ENCODE data around the gene KLHL1.

Gene KLHL1

DNA sequence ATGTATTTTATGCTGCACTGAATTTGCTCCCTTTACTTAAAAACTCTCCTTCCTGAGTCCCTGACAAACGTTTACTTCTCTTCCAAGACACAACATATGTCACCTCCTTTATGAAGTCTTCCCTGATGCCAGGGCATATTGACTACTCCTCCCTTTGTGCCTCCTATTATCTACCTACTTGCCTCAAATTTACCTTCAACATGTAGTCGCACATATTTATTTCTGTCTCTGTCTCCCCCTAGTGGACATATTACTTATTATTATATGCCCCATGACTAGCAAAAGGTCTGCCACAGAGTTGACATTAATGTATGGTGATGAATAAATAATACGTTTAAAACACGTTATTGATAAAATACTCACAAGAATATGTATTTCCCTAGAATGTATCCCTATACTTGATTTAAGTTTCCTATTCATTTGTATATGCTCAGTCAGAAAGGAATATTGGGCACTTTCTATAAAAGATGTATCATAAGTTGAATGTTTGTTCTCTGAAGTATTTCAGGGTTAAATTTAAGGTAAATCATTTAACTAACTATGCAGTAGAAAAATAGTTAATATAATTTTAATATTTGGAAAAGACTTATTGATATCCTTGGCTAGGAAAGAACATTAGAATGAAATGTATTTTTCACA lies 250.9 kb downstream of the KLHL1 start:
- peak in 1 of 2 donors; percentile 6 for DNase-seq

DNA sequence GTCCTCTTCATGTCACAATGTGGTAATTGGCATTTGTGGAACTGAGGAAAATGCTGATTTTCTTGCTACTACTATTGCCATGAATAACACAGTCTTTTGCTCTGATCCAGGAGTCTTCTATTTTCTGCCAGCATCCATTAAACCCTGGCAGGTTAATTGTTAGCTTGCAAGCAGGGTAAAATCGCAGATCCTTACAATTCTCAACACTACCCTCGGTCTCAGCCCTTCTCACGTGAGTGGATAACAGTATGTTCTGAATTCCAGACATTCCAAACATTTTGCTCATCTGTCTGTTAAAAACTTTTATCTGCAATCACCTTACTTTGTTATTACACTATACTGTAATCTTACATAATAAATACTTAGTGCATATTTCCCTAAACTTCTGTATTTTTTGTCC lies 251.9 kb downstream of the KLHL1 start:
- DNase-seq, result no peak

DNA sequence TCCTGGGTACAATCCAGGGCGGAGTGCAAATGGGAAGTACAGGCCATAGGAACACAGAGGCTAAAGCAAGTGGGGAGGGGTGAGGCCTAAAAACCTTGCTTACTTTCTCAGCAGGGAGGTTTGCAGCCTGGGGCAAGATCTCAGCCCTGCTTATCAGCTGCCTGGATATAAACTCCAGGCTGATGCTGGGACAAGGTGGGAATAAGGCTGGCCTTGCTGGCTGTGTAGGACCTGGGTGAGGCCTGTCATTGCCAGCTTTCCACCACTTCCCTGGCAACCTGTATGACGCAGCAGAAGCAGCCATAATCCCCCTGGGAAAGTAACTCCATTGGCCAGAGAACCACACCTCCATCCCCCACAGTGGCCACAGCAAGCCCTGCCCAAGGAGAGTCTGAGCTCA lies 279.7 kb downstream of the KLHL1 start:
- no peak for DNase-seq

DNA sequence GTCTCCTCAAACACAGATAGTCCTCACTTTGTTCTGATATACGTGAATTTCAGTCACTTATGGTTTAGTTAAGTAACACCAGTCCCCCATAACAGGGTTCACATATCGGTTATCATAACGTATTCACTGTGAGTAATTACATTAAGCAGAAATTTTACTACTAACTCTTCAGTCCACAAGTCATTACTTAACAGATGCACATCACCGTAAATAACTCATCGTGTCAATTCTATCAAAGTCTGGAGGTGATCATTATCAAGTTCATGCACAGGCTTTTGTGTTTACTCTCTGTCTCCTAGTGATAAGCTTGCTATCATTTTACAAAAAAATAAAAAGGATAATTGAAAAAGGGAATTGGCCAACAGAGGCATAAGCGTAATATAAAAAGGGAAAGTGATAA lies 288.1 kb downstream of the KLHL1 start:
- no peak for DNase-seq

DNA sequence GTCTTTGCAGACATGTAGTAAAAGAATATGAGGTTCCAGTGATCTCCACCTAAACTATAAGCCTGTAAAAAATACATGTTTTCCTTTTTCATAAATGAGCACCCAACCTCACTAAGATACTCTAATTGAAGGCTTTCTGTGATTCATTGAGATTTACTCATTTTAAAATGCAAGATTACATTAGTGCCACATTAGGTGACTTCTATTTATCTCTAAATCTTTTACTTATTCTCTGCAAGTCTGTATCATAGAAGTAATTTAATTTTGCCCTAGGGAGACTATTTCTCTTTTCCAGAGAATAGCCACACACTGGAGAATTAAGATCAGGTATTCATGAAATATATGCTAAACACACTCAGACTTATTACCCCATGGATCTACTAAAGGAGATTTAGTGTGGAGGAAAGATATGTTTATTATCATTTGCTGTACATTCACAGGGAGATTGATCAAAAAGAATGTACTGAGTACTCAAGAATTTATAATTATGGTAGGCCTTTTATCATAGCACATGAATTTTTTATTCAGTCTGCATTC lies 290.9 kb downstream of the KLHL1 start:
- DNase-seq, result no peak

DNA sequence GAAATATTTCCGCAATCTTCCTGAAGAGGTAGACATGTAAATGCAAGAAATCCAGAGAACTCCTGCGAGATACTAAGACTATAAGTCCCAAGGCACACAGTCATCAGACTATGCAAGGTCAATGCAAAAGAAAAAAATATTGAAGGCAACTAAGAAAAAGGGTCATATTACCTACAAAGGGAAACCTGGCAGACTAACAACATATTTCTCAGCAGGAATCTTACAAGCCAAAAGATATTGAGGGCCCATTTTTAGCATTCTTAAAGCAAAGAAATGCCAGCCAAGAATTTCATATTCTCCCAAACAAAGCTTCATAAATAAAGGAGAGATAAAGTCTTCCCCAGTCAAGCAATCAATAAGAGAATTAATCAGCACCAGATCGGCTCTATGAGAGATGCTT lies 299.1 kb downstream of the KLHL1 start:
- no peak for DNase-seq

DNA sequence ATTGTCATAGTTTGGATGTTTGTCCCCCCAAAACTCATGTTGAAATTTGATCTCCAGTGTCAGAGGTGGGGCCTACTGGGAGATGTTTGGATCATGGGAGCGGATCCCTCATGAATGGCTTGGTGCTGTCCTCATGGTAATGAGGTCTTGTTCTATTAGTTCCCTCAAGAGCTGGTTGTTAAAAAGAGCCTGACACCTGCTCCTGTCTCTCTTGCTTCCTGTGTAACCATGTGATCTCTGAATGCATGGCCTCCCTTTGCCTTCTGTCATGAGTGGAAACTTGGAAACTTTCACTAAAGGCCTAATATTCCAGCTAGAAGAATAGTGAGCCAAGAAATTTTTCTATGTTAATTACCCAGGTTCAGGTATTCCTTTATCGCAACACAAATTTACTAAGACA lies 312.0 kb downstream of the KLHL1 start:
- DNase-seq, result no peak

DNA sequence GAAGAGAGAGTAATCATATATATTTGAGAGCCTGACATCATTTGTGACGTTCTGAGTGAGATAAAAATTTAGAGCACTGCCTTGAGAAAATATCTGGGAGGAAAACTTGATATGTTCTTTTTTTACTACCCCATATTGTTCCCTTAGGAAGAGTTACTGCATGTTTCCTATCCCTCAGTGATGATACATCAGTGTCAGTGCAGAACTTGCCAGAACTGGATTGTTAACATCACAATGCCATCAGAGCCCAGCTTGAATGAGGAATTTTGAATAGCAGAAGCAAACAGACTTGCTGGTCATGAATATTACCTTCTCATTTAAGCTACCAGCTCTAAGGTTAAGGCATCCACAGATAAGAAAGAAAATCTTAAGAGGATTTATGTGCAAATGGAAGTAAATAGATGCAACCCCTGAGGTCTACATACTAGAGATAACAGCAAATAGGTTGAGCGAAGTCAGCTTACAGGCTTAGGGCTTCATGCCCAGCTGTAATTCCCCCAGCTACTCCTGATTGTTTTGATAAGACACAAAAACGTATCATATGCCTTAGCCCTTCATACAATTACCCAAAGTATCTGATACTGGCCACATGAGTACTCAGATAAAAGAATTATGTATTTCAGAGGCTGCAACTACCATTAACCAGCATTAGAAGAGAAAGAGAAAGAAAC lies 314.3 kb downstream of the KLHL1 start:
- DNase-seq, result no peak

DNA sequence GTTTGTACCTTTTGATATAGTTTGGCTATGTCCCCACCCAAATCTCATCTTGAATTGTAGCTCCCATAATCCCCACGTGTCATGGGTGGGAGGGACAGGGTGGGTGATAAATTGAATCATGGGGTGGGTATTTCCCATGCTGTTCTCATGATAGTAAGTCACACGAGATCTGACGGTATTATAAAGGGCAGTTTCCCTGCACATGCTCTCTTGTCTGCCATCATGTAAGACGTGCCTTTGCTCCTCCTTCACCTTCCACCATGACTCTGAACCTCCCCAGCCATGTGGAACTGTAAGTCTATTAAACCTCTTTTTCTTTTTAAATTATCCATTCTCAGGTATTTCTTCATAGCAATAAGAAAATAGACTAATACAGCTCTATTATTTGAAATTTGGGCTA lies 331.3 kb downstream of the KLHL1 start:
- no peak for DNase-seq

DNA sequence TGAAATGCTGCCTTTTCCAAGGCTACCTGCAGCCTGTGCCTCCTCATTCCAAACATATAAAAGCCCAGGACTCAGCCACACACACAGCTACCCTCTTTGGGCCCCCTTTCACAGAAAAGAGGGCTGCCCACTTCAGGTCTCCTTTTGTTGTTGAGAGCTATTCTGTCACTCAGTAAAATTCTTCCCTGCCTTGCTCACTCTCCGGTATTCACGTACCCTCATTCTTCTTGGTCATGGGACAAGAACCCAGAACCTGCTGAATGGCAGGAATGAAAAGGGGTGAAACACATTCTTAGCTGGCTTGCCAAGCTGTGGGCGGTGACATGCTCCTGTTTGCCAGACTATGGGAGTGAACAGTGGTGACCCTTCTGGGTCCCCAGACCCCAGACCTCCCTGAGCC lies 338.6 kb downstream of the KLHL1 start:
- DNase-seq, result no peak

DNA sequence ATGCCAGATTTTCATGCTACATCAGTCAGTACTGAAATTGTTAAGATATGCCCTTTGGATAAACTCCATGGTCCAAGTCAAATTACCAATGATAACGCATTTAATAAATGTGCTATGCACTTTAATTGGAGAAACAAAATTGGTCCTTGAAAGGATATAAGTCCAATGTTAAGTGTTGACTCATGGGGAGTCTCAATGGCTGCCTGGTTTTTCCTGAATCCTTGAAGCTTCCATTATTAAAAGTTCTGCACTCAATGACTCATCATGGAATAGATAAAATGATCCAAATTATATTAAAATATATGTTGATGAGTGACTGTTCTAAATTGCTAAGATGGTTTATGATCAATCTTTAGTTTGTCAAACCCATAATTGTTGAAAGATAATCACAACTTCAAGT lies 346.7 kb downstream of the KLHL1 start:
- DNase-seq, result no peak

DNA sequence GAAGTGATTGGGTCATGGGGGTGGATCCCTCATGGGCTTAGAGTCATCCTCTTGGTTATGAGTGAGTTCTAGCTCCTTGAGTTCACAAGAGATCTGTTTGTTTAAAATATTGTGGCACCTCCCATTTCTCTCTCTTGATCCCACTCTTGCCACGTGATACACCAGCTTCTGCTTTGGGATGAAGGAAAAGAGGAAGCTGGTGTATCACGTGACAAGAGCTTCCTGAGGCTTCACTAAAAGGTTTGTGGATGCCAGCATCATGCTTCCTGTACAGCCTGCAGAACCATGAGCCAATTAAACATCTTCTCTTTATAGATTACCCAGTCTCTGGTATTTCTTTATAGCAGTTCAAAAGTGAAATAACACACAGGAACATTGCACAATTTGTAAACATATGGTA lies 353.2 kb downstream of the KLHL1 start:
- no peak for DNase-seq

DNA sequence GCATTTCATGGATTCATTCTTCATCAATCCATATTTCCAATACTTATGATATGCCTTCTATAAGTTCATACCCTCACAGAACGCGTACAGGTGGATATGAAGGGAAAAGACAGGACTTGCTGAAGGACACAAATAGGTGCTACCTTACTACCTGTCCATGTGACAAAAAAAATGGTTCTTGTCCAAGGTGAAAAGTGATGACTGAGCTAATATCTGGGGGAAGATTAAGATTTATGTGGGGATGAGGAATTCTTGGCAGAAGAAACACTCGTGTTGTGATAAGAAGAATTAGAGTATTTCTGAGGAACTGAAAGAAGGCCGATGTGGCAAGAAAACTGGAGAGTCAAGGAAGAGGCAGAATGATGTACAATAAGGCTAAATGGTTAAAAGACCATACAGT lies 357.0 kb downstream of the KLHL1 start:
- DNase-seq, result no peak

DNA sequence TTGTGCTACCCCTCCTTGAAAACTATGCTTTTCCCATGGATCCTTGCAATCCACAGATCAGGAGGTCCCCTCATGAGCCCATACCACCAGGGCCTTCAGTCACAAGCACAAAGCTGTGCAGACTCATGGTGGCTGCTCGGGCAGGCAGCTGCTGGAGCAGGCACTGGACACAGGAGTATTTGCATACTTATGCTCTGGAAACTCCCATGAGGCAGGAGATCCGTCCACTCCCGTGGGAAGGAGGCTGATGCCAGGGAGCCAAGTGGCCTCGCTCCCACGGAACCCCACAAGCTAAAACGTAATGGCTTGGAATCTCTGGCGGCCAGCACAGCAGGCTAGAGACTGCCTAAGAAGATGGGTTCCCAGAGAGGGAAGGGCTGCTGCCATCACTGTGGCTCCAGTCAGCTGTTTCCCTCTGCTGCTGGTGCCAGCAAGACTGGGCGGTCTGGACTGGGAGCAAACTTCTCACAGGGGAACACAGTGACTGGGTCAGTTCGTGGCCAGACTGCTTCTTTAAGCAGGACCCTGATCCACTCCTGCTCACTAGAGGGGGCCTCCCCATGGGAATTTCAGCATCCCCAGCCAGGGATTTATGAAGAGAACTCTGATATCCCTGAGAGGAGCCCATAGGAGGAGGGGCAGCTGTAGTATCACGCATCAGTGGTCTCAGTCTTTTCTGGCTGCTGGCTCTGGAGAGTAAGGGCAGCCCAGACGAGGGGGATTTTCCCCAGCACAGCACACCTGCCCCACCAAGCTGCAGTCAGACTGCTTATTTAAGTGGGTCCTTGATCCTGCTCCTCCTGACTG lies 370.9 kb downstream of the KLHL1 start:
- no peak for DNase-seq

DNA sequence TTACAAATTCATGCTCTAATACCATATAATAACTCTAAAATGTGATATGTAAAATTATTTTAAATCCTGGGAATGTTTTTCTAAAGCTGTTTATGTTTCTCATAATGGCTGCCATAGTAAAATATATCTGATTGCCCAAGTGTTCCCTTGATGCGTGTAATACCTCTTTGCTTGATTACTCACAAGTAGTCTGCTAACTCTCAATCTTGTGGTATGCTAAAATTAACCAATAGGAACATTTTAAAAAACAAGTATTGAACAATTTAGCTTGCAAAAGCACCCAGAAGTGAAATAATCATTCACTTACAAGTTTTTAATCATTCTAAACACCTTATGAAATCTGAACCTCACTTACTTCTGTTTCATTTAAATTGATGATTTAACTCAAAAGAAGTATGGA lies 386.6 kb downstream of the KLHL1 start:
- DNase-seq, result no peak

DNA sequence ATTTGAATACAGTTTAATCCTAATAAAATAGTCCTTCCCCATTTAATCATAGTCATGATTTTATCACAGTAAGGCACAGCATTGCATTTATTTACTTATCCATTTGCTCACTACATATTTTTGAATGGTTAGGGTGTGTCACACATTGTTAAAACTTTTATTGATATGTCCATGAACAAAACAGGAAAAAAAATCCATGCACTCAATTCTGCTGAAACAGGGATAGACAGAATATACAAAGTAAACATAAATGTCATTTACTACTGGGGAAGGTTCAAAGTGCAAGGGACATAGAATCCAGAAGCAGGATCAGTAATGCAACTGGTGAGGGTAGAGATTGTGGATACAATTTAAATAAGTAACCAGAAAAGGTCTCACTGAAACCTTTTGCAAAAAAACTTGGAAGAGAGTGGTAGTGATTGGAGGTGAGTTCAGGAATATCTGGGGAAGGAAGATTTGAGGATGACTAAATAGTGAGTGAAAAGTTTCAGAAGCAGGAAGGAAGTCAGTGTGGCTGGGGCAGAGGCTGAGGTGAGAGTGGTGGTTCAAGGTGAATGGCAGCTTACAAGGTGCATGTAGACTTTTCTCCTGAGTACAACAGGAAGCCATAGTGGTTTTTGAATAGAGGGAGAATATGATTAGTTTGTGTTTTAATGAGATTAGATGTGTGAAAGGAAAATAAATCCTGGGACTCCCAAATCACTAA lies 387.8 kb downstream of the KLHL1 start:
- no peak for DNase-seq

DNA sequence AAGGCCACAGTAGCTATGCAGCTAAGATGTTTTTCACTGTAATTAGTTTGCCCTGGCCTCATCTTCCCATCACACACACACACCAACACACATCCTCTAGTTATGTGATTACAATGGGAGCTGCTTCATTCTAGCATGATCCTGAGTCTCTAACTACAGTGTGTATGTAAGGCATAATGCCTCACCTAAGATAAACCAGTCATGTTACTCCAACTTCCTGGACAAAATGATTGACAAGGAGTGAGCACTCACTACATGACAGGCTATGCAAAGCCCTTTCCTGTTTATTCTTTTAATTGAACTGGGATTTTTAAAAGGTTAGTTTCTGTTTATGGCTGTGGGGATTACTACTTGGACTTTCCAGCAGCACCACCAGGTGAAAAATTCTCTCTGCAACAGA lies 401.4 kb downstream of the KLHL1 start:
- no peak for DNase-seq

DNA sequence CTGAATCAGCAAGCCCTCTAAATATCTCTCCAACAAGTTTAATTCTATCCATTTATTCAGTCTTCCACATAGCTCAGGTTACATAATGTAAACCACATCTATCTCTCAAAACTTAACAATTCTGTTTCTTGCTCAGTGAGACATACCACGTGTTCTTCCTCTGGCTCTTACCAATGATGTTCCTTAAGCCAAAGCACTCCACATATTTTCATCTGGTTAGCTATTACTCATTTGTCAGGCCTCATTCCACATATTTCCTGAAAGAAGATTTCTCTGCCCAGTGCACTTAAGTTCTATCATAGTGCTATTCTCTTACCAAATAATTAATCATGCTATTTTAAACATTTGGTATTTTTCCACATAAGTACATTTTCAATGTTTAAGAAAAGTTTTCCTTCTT lies 403.9 kb downstream of the KLHL1 start:
- no peak for DNase-seq

DNA sequence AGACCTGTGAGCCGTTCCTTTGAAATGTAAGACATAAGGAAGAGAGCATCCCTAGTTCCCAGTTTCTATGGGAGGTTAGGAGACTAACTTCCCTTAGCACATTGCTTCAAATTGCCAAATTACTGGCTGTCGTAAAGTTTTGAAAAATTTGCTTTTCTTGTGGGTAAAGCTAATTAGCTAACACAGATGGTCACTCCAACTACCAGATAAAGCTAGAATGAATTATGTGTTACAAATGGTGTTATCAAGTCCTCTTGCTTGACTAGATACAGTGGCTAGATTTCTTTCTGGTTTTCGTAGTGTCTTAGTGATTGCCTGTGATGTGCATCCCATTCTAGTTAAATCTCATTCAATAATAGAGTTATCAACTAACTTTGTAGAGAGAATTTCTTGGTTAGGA lies 417.3 kb downstream of the KLHL1 start:
- DNase-seq, result no peak

DNA sequence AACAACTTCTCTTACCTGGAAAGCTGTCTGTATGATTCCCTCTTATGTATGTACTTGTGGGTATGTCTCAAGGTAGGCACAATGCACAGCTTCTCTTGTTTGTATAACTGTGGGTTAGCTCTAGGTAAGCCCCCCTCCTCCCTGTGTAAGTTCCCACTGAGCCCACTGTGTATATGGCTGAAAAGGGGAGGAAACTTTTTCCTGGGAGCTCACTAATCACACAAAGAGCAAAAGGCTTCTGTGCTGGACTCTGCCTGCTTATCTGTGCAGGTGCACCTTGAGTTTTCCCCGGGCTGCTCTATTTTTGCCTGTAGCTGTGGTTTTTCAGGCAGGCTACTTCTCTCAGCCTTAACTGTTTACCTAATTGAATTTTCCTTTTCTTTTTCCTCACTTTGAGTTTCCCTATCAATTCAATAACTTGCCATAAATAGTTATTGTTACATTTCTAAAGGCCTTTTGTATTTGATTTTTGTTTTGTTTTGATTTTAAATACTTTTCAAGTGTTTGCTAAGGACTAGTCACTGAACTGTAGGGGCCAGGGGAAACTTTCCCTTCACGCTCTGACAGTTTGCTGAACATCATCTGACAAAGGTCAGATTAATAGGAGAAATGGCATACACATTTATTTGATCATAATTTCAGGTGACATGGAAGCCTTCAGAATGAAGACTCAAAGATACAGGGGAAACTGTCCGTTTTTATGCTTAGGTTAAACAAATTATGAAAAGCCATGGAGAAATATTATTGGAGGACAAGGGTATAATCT lies 424.1 kb downstream of the KLHL1 start:
- no peak for DNase-seq

DNA sequence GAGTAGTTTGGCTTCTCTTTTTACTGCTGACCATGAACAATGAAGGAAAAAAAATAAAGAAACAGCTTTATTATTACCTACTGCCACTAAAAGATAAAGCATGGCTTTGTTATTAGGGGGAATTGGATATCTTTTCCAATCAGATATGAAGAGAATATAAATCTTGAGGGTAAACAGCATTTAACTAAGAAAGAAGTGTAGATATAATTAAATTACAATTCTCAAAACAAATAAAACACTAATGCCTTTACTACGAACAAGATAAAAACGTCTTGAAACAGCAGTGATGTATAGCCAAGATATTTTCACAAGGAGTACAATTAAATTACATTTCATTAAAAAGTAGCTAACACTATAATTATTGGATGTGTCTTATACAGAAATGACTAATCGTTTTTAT lies 426.5 kb downstream of the KLHL1 start:
- DNase-seq, result no peak

DNA sequence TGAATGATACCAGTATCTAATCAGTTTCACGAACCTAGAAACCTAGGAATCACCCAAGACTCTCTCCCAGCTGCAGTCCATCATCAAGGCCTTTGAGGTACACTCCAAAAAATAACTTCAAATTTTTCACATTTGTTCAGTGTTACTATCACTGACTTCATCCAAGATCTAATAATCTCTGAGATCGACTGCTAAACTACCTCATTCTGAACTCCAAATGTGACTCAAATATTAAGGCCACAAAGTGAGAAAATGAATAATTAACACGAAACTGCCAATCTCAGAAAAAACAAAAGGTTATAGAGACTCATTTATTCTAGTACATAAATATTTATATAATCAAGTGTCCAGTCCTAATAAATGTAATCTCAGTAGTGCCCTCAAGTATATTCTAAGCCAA lies 430.9 kb downstream of the KLHL1 start:
- DNase-seq, result no peak

DNA sequence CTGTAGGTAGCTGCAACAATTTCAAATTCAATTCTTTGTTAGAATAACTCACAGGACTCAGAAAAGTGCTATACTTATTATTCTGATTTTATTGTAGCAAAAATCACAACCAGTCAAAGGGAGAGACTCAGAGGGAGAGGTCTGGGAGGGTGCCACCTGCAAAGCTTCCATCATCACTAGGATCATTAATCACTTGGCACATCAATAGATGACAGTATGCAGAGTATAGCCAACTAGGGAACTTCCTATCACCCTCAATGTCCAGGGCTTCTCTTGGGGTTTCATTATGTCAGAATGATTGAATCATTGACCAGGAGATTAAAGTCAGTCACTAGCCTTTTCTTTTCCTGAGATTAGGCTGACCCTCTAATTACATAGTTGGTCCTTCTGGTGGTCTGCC lies 432.0 kb downstream of the KLHL1 start:
- no peak for DNase-seq

Data from CD4-positive, alpha-beta T cell treated with Interferon alpha-2 for 1 hour (primary cell).